Right lobe of liver (tissue), 4 donors: Measurements from ENCODE around the gene CAMSAP2.

Source experiments
- CTCF ChIP-seq, 4 donors: fragments of 200-600 bp in 3 of 4; fragments of 450-650 bp in 1 of 4; IDR thresholded peaks; one replicate each; pipeline versions ENCODE4 v1.5.1 to v1.8.0; 2016 to 2022; ENCODE audit warnings: antibody characterized with exemption in 4 of 4, mild to moderate bottlenecking in 2 of 4
- POLR2A ChIP-seq: fragments of 450-650 bp; IDR thresholded peaks from one replicate; pipeline ENCODE4 v1.6.1; 2017; ENCODE audit warnings: antibody characterized with exemption, mild to moderate bottlenecking
- donor health status: DM: no; HTN: no; CAD: no.
- donor health status: DM: no; HTN: no; CAD: no.
- donor health status: DM: no; HTN: yes; CAD: no.

GRCh38 chr1:200749090-200749489 lies 10.4 kb downstream of the CAMSAP2 start:
- TF ChIP-seq CTCF (IDR thresholded peaks at IDR 0.05) = no peak
- no peak for TF ChIP-seq POLR2A
